Stimulated activated CD8-positive, alpha-beta memory T cell treated with anti-CD3 and anti-CD28 coated beads, Interleukin-2, amount 100 ng/mL, for 48 hours (primary cell): ENCODE data around the gene CDK17.
"Not testable (repeated sequence)": the region's sequence is repeated elsewhere in the genome, so short reads cannot be mapped to it uniquely, and the experiment has no call there.

ENCODE experiments used
- DNase-seq, 2 donors: peaks; one replicate each; pipeline ENCODE4 v3.0.0-alpha.2; 2020; ENCODE audit warnings: low read depth in 2 of 2

The CDK17 gene

GRCh38 chr12:96417688-96418087 lies 17.4 kb upstream of the CDK17 start:
- DNase-seq, result not testable (repeated sequence)

GRCh38 chr12:96416033-96416799 lies 16.0 kb upstream of the CDK17 start:
- no peak for DNase-seq

- DNase-seq, result no peak
These were observed 14.4 kb upstream of the CDK17 start for GRCh38 chr12:96414637-96415036.

DNA sequence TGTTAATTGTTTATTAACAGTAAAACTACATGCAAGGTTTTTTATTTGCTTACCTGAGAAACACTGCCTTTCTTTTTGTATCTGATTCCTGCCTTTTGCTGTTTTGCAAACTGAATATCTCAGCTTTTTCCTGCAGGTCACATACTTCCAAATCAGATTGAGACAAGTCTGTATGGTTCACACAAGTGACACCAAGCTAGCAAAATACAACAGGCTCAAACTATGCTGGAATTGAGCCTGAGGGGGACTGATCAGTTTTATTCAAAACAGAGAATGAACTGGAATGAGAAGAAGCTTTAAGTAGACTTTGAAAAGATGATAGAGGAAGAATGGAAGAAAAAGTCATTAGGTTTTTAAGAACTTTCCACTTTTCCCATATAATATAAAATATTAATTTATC lies 12.2 kb upstream of the CDK17 start:
- no peak for DNase-seq

- no peak for DNase-seq
These were observed 9.5 kb upstream of the CDK17 start for GRCh38 chr12:96409731-96410130.

GRCh38 chr12:96408993-96409392 lies 8.8 kb upstream of the CDK17 start:
- no peak for DNase-seq

- DNase-seq, result not testable (repeated sequence)
These were observed 7.3 kb upstream of the CDK17 start for GRCh38 chr12:96407429-96408097.

- no peak for DNase-seq
These were observed 4.5 kb upstream of the CDK17 start for GRCh38 chr12:96404696-96405095.

- DNase-seq, result no peak
These were observed 3.6 kb upstream of the CDK17 start for GRCh38 chr12:96403870-96404269.

- DNase-seq, result not testable (repeated sequence)
These were observed 2.3 kb upstream of the CDK17 start for GRCh38 chr12:96402522-96402921.

GRCh38 chr12:96402061-96402460 lies 1.8 kb upstream of the CDK17 start:
- no peak for DNase-seq

DNA sequence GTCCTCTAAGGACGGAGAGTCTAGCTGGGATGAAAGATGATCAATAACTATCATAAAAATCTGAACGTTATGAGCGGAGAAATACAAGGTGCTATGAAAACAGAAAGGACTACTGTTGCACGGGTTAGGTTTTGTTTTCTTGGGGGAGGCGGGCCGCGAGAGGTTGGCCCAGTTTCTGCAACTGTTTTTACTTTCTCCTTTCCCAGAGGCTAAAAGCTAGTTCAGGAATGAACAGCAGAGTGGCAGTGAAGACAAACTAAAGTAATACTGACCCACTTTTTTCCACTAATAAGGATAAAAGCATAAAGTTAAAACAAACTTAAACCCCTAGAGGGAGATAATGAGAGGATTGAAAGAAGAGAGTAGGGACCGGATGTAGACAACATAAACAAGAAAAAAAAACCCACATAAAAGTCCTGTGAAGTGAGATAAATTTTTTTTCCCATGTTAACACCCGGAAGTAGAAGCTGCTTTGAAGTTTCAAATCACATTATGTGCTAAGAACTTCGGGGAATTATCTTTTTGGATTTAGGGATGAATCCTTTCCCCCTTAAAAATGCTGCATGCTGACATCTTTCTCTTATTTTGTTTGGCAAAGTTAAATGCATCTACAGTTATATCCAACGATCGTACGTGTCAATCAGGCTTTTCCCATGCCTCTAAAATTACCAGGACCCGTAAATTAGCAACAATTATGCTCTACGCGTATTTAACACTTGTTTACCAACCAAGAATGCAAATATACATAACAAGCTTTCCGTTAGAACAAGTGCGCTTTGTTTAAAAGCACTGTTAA lies 1.0 kb upstream of the CDK17 start:
- no peak for DNase-seq

GRCh38 chr12:96400631-96401075 lies 414 bp upstream of the CDK17 start:
- no peak for DNase-seq

- peak; percentile 60 to 70 for DNase-seq
These were observed 920 bp downstream of the CDK17 start for GRCh38 chr12:96399120-96399918.

DNA sequence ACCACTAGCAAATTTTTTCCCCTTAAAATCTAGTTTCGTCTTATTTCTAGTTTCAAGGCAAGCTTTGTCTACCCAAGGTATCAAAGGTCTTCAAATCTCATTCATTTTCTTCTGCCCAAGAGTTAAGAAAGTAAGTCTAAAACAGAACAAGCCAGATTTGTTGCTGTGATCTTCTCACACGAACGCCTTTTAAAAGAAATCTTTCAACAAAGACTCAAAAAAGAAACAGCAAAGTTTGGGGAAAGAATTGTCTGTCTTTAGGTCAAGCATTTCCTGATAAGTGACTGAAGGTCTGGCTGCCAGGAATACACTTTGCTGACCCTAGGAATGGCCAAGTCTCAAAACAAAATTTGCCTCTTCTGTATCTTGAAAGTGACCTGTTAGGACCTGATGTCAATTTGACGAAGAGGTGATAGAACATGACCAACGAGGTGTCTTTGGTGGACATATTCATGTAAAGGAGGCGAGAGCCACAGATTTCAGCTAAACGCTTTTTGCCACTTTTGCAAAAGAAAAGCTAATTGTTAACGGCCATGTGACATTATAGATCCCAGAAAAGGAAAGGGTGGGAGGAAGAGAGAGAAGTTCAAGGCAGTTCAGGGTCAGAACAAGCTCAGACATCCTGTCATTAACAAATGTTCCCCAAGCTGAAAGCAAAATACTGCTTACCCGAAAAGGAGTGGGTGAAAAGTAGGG lies 1.7 kb downstream of the CDK17 start:
- DNase-seq, result no peak

GRCh38 chr12:96397756-96398423 lies 2.3 kb downstream of the CDK17 start:
- DNase-seq, result no peak

- DNase-seq, result no peak
These were observed 3.3 kb downstream of the CDK17 start for GRCh38 chr12:96396914-96397313.

GRCh38 chr12:96396209-96396608 lies 4.0 kb downstream of the CDK17 start:
- no peak for DNase-seq

DNA sequence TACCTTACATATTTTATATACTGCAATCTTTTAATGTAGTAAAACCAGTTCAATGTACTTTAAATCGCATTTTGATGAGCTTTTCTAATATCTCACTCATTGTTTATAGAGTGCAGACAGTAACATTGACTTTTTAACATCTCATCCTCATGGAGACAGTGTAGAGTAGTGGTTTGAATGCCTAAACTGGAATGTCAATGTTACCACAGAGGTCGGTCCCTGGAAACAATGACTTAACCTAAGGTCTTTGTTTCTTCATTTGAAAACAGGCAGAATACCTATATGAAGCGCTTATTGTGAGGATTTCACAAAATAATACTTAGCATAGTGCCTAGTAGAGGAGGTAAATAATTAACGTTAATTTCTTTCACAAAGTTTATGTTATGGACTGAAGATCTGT lies 5.0 kb downstream of the CDK17 start:
- no peak for DNase-seq

- DNase-seq, result not testable (repeated sequence)
These were observed 7.0 kb downstream of the CDK17 start for GRCh38 chr12:96393229-96393628.
